Stomach smooth muscle (tissue), 2 donors: ENCODE results near the gene SLC29A3.
"Not testable (repeated sequence)": the region's sequence is repeated elsewhere in the genome, so short reads cannot be mapped to it uniquely, and the experiment has no call there.

Source experiments
- H3K27ac ChIP-seq: one replicate; pipeline ENCODE4 v1.7.0; 2013; ENCODE audit warnings: mild to moderate bottlenecking, low read length, inconsistent platforms
- H3K27me3 ChIP-seq, 2 donors: one replicate each; pipeline ENCODE4 v1.7.0; 2013; ENCODE audit warnings: low read length in 2 of 2; ENCODE audit not compliant: insufficient read depth in 2 of 2, control insufficient read depth in 1 of 2
- H3K36me3 ChIP-seq, 2 donors: one replicate each; pipeline ENCODE4 v1.7.0; 2013; ENCODE audit warnings: low read length in 2 of 2; ENCODE audit not compliant: control insufficient read depth in 2 of 2, insufficient read depth in 2 of 2
- H3K4me1 ChIP-seq: one replicate; pipeline ENCODE4 v1.7.0; 2013; ENCODE audit warnings: low read length; ENCODE audit not compliant: control insufficient read depth, insufficient read depth
- H3K4me3 ChIP-seq, 2 donors: one replicate each; pipeline ENCODE4 v1.7.0; 2013; ENCODE audit warnings: low read length in 2 of 2
- H3K9ac ChIP-seq, 2 donors: one replicate each; pipeline ENCODE4 v1.7.0; 2013; ENCODE audit warnings: low read length in 2 of 2, mild to moderate bottlenecking in 1 of 2
- H3K9me3 ChIP-seq, 2 donors: one replicate each; pipeline ENCODE4 v1.7.0; 2013; ENCODE audit warnings: low read length in 2 of 2; ENCODE audit not compliant: control insufficient read depth in 2 of 2
- donor health status: healthy.
- donor health status: Pancreatic carcinoma.

Gene SLC29A3

GRCh38 chr10:71319042-71319799 lies at the start of gene SLC29A3:
Gene SLC29A3, plus strand, starts transcription at chr10:71319259. Its CDS starts 51 bp downstream, at chr10:71319310.
- Histone ChIP-seq H3K4me3 (peak within 1 kb of the TSS; percentile 76 to 85), H3K9me3 (no peaks in the 10 kb centered on the region), H3K27ac (peak within 1 kb of the TSS; percentile 46), H3K36me3 (peaks cover 3% of the 10 kb centered on the region in 2 donors), H3K9ac (peak within 1 kb of the TSS; percentile 76 to 79), H3K4me1 (peaks cover 19% of the 10 kb centered on the region), H3K27me3 (no peaks in the 10 kb centered on the region)

DNA sequence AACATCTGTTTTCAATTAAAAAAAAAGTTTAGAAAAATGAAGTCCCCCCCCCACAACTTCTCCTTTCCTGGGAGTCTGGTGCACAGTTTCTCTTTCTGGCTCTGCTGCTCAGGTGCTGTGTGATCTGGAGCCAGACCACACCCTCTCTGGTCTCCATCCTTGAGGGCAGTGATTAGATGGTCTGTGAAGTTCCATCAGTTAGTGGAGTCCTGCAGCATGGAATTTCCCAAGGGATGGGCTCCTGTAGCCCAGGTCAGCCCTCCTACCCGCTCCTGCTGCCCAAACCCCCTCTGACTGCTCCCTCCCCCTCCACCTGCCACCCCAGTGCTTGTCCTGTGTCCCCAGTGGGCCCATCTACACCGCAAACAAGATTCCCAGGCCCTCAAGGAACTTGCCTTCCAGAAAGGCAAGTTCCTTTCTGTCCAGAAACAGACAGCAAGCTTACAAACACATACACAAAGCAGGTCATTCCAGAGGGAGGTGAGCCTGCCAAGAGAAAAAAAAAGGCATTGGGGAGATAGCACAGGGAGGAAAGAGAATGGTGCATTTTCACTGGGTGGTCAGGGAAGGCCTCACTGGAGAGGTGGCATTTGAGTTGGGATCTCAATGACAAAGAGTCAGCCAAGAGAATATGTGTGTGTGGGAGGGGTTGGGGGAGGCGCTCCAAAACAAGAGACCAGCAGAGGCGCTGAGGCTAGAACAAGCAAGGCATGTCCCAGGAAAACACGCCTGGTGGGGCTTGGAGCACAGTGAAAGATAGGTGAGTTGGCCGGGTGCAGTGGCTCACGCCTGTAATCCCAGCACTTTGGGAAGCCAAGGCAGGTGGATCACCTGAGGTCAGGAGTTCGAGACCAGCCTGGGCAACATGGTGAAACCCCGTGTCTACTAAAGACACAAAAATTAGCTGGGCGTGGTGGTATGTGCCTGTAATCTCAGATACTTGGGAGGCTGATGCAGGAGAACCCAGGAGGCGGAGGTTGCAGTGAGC lies 49.5 kb upstream of the SLC29A3 start:
- Histone ChIP-seq H3K36me3 (no peaks in the 10 kb centered on the region), H3K27ac (peak overlapping the region; percentile 87), H3K9ac (no peak overlapping the region), H3K27me3 (no peaks in the 10 kb centered on the region), H3K9me3 (no peaks in the 10 kb centered on the region), H3K4me3 (no peak overlapping the region), H3K4me1 (peaks cover 55% of the 10 kb centered on the region)

GRCh38 chr10:71270301-71271220 lies 48.5 kb upstream of the SLC29A3 start:
- H3K4me1 ChIP-seq: peaks cover 50% of the 10 kb centered on the region
- H3K9ac ChIP-seq: no peak overlapping the region
- H3K36me3 ChIP-seq: no peaks in the 10 kb centered on the region
- H3K9me3 ChIP-seq: no peaks in the 10 kb centered on the region
- no peaks in the 10 kb centered on the region for H3K27me3 ChIP-seq
- no peak overlapping the region for H3K27ac ChIP-seq
- H3K4me3 ChIP-seq: no peak overlapping the region

DNA sequence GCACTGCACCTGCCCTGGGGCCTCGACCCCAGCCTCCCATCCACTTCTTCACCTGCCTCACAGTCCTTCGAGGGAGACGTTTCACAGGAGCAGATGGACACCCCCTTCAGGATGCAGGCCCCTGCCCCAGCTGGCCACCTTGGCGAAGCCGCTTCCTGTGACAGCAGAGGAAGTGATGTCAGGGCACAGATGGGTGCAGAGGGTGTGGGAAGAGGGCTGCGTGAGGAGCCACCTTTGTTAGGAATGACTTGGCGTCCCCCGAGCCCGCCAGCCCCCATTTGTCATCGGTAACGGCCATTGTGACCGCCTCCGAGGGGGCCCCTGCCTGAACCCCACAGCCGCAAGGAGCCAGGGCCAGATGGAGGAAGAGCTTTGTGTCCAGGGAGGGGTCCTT lies 47.4 kb upstream of the SLC29A3 start:
- Histone ChIP-seq H3K36me3 (no peaks in the 10 kb centered on the region), H3K27ac (no peak overlapping the region), H3K9me3 (no peaks in the 10 kb centered on the region), H3K9ac (no peak overlapping the region), H3K27me3 (no peaks in the 10 kb centered on the region), H3K4me3 (no peak overlapping the region), H3K4me1 (peaks cover 39% of the 10 kb centered on the region)

GRCh38 chr10:71272056-71272771 lies 46.8 kb upstream of the SLC29A3 start:
- H3K9me3 ChIP-seq: no peaks in the 10 kb centered on the region
- no peaks in the 10 kb centered on the region for H3K36me3 ChIP-seq
- no peak overlapping the region for H3K4me3 ChIP-seq
- H3K4me1 ChIP-seq: peaks cover 34% of the 10 kb centered on the region
- no peak overlapping the region for H3K9ac ChIP-seq
- no peak overlapping the region for H3K27ac ChIP-seq
- H3K27me3 ChIP-seq: no peaks in the 10 kb centered on the region

GRCh38 chr10:71272974-71273373 lies 46.1 kb upstream of the SLC29A3 start:
- H3K4me1 ChIP-seq: peaks cover 26% of the 10 kb centered on the region
- not testable (repeated sequence) for H3K27ac ChIP-seq, H3K9ac ChIP-seq

DNA sequence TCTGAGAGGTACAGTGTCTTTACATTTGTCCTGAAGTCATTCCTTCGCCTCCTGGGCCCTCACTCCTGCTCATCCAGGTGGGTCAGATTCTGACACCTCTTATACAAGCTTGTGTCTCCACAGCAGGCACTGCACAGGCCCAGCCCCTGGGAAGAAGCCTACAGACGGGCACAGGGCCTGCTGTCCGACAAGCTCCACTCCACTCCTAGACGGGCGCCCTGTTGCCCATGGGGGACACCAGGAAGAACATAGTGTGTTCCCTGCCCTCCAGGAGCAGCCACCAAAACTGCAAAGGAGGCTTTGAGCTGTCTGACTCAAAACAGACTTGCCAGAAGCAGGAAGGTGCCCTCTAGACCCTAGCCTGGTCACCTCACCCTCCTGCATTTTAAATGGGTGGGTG lies 45.6 kb upstream of the SLC29A3 start:
- Histone ChIP-seq H3K9ac (no peak overlapping the region), H3K27me3 (no peaks in the 10 kb centered on the region), H3K36me3 (no peaks in the 10 kb centered on the region), H3K9me3 (no peaks in the 10 kb centered on the region), H3K4me1 (peaks cover 21% of the 10 kb centered on the region), H3K4me3 (no peak overlapping the region), H3K27ac (no peak overlapping the region)

More at GRCh38 chr10:71272974-71273373, 46.1 kb upstream of the SLC29A3 start:
- H3K27me3 ChIP-seq, H3K36me3 ChIP-seq, H3K9me3 ChIP-seq, H3K4me3 ChIP-seq: not testable (repeated sequence)

DNA sequence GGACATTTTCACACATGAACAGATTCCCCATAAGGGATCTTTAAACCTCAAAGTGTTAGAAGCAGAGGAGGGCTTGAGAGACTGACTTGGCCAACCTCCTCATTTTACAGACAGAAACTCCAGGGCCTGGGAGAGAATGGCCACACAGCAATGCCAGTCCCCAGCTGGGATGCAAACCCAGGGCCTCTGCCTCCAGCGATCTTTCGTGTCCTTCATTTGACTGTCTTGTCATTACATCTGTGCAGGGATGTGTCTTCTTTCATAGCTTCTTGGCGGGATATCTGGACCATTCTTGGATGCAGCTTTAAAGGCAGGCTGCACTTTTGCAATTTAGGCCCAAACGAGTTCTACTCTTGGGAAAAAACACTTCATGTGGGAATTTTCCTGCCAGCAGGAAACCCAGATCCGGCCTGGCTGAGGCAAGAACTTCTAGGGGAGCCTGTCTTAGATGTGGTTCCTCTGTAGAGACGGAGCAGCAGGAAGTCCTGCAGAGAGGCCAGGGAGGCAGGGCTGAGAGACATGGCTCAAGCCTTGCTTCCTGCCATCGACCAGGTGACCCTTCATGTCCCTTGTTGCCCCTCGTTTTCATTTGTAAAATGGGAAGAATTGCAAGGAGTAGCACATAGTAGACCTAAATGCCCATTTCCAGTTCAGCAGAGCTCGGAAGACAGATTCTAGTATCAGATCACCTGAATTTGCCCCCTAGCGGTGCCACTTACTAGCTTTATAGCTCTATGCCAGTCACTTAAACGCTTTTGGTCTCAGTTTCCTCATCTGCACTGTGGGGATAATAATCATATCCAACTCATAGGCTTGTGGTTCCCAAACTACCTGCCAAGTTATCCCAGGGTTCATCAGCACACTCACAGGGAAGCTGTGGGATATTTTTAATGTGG lies 43.9 kb upstream of the SLC29A3 start:
- no peaks in the 10 kb centered on the region for H3K36me3 ChIP-seq
- H3K27me3 ChIP-seq: no peaks in the 10 kb centered on the region
- no peaks in the 10 kb centered on the region for H3K9me3 ChIP-seq
- peaks cover 7% of the 10 kb centered on the region for H3K4me1 ChIP-seq
- H3K9ac ChIP-seq: no peak overlapping the region
- no peak overlapping the region for H3K27ac ChIP-seq
- no peak overlapping the region for H3K4me3 ChIP-seq

DNA sequence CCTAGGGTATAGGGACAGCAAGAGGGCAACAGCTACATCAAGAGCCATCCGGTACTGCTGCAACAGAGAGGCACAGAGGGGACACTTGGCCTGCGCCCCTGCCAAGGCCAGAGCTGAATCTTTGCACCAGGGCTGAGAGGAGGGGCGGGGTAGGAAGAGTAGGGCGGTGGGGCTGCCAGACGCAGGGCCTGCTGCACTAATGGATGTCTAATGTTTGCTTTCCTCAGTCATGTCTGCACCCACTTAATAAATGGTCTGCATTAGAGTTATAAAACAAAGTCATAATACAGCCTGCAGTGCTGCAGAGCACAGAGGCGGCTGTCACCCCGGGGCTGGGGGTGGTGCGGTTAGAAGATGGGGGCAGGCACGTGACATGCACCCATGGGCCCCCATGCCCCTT lies 42.2 kb upstream of the SLC29A3 start:
- Histone ChIP-seq H3K4me3 (no peak overlapping the region), H3K9me3 (no peaks in the 10 kb centered on the region), H3K4me1 (peaks cover 3% of the 10 kb centered on the region), H3K27me3 (no peaks in the 10 kb centered on the region), H3K9ac (no peak overlapping the region), H3K27ac (no peak overlapping the region), H3K36me3 (no peaks in the 10 kb centered on the region)
